Placental pericyte (primary cell): ENCODE data around the gene RTN1. TPM values are rescaled to one million over a fixed set of nuclear protein-coding genes. Genes with fewer than 3 reads are reported as not detected.

Source experiments
- small RNA-seq: library from RNA; depleted of rRNA; stranded (forward); fragments of <200 nt; gene quantifications from one replicate; pipeline ENCODE3, GENCODE V24; 2012; ENCODE audit warnings: low replicate concordance
- total RNA-seq: library from RNA; depleted of rRNA; stranded (reverse); fragments of >200 nt; gene quantifications from 2 replicates; pipeline ENCODE4 v1.2.3, GENCODE V29; 2012

Gene RTN1, protein sequence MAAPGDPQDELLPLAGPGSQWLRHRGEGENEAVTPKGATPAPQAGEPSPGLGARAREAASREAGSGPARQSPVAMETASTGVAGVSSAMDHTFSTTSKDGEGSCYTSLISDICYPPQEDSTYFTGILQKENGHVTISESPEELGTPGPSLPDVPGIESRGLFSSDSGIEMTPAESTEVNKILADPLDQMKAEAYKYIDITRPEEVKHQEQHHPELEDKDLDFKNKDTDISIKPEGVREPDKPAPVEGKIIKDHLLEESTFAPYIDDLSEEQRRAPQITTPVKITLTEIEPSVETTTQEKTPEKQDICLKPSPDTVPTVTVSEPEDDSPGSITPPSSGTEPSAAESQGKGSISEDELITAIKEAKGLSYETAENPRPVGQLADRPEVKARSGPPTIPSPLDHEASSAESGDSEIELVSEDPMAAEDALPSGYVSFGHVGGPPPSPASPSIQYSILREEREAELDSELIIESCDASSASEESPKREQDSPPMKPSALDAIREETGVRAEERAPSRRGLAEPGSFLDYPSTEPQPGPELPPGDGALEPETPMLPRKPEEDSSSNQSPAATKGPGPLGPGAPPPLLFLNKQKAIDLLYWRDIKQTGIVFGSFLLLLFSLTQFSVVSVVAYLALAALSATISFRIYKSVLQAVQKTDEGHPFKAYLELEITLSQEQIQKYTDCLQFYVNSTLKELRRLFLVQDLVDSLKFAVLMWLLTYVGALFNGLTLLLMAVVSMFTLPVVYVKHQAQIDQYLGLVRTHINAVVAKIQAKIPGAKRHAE
- 0.22 and 0.29 TPM in 2 replicates for total RNA-seq

DNA sequence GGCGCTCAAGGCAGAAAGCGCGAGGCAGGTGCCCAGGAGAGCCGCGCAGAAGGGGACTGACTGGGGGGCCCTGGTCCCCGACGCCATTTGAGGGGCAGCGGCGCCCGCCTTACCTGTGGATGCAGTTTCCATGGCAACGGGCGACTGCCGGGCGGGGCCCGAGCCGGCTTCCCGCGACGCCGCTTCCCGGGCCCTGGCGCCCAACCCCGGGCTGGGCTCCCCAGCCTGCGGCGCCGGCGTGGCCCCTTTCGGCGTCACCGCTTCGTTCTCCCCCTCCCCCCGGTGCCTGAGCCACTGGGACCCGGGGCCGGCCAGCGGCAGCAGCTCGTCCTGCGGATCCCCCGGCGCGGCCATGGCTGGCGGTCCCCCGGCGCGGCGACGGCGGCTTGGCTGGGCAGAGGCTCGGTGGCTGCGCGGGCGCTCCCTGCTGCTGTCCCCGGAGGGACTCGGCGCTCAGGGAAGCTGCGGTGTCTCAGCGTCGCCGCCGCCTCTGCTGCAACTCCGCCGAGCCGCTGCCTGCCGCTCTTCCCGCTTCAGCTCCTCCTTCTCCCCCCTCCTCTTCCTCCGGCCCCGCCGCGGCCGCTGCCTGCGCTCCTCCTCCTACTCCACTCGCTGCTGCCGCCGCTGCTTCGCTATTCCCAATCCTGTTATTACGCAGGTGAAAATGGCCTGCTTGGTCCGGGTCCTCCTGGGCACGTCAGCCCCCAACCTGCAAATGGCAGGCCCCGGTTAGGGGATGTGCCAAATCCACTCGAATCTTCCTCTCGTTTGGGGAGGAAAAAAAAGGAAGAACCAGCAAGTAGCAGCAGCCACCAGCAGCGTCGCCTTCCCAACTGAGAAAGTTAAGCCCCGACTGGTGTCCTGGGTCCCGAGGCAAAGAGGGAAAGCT, at the start of gene RTN1:
TSS of gene RTN1 (minus strand) at position 500 of the 889 bp plus-strand sequence. CDS start at position 354, 146 bp downstream.

DNA sequence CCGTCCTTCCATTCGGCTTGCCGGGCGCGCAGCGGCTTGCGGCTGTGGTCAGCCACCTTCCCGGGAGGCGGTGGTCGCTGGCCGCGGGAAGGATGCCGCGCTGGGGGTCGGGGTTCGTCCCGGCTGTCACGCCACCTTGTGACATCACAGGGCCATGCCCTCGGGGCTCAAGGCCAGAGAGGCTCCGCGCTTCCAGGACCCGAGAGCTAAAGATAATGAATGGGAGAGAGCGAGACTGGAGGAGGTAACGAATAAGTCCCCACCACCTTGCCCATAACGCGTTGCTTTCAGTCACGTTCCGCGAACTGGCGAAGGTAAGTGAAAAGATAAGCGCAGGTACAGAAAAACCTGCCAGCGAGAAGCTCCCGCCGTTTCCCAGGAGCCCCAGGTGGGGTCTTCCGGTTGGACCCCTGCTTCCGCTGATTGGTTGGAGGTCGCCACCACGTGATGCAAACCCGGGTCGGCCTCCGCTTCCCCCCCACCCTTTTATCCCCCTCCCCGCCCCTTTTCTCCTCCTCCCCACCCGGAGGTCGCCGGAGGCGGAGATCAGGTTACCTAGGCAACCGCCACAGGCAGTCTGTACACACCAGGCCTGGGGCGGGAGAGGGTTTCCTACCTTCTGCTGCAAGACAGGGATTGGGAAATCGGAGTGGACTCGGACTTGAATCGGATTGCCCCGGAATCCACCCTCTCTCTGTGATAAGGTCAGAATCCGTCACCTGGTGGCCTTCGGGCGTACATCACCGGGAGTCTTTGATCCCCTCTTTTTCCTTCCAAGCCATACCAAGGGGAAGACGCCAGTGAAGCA, 49.2 kb upstream of the RTN1 start, which contains the start of gene LRRC9:
TSS of gene LRRC9 (plus strand) at position 575 of the 808 bp plus-strand sequence.

DNA sequence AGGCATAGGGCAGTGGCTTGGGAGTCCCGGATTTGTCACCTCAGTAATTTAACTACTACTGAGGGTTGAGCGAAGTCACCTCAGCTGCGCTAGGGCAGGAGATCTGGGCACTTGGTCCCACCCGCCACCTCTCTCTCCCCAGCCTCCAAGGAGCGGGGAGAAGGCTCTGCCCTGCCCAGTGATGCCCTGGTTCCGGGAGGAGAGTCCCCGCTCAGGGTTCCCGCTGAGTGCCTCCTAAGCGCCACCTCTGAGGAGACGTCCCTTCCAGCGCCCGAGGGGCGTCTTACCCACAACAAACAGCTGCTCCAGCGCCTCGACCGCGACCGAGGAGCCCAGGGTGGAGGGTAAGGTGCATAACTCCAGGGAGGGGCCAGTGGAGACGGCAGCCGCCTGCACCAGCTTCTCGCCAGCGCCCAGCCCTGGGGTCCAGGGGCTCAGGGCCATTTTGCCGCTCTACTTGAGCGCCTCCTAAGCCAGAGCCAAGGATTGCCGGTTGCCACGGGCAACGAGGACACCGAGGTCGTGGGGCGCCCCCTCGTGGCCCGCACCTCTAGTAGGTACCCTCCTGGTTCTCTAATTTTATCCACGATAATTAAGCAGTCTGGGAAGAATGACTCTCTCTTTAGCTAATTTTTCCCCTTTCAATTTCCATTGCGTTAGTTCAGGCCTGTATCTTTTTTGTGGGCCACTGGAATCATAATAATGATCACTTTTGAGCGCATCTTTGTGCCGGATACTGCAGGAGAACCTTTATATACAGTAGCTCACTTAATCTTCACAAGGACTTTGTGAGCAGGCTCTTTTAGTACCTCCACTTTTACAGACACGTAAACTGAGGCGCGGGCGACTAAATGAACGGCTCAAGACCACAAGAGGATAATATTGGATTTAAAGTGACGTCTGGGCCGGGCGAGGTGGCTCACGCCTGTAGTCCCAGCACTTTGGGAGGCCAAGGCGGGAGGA, 294.0 kb downstream of the RTN1 start, which contains the start of gene CCDC175:
TSS of gene CCDC175 (minus strand) at position 481 of the 963 bp plus-strand sequence. CDS start at position 444, 37 bp downstream.

Small RNA genes within 50 kb of the gene (small RNA-seq; reads per million reads assigned to genes)
- 0.52 reads per million, percentile 20 among the genes with 10 or more reads in this experiment for gene MIR5586

Other genes starting within 250 kb of the RTN1 start
- gene LRRC9, start 49.4 kb upstream of the RTN1 start, total RNA-seq: not detected in 2 replicates
- 162 and 165 TPM in 2 replicates for gene PCNX4, start 221.1 kb upstream of the RTN1 start, total RNA-seq